TTC549 (cell line): ENCODE data around the gene GSTT2.
"Not testable (repeated sequence)": the region's sequence is repeated elsewhere in the genome, so short reads cannot be mapped to it uniquely, and the experiment has no call there.

Source experiments
- FAIRE-seq: peaks from 2 replicates; lab custom pipeline; 2012; peaks lifted over from hg19 to GRCh38; lab: Jason Lieb, UNC

Gene GSTT2

DNA sequence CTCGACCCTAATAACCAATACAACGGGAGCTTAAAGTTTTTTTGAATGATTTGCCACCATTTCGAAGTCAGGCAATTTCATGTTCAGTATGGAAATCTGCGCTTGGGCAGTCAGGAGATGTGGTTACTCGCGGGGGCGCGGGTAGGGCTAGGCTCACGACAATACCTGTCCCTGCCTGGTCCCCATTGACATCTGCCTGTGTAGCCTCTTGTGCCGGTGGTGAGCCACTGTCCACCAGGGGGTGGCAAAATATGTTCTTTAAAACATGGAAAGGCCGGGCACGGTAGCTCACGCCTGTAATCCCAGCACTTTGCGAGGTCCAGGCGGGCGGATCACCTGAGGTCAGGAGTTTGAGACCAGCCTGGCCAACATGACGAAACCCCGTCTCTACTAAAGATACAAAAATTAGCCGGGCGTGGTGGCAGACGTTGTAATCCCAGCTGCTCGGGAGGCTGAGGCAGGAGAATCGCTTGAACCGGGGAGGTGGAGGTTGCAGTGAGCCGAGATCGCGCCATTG is 5.0 kb upstream of the GSTT2 start:
- not testable (repeated sequence) for FAIRE-seq

DNA sequence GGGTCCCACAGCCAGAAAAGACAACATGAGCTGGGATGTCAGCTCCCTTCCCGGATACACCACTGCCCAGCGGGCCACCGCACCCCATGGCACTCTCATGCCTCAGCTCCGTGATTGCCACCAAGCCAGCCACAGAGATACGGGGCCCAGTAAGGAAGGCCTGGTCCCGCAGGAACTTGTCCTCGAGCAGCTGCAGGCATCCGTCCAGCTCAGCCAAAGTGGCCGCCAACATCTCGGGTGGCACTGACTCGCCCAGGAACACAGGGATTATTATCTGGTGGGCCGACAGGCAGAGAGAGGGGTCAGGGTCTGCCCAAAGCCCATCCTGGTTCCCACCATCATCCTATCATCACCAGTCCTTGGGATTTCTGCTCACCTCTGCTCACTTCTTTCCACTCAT is 2.6 kb upstream of the GSTT2 start:
- not testable (repeated sequence) for FAIRE-seq

GRCh38 chr22:23980567-23980966 is 633 bp downstream of the GSTT2 start:
- FAIRE-seq = not testable (repeated sequence)

GRCh38 chr22:23984430-23984829 is 4.5 kb downstream of the GSTT2 start:
- FAIRE-seq = no peak

DNA sequence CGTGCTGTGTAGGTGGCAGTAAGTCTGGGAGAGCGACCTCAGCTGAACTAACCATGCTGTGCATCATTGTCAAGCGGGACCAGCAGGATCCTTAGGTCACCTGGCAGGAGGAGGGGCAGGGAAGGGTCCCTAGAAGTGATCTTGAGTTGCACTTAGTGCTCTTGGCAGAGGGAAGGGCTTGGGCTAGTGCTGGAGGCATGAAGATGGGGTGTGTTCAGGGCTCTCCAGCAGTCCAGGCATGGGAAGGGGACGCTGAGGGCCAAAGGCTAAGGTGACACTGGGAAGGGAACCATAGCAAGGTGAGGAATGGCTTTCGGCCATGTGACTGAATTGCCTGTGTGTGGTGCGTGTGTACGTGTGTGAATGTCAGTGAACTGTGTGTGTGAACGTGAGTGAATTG is 6.2 kb downstream of the GSTT2 start:
- not testable (repeated sequence) for FAIRE-seq

GRCh38 chr22:23986538-23987178 is 6.7 kb downstream of the GSTT2 start:
- FAIRE-seq = not testable (repeated sequence)

DNA sequence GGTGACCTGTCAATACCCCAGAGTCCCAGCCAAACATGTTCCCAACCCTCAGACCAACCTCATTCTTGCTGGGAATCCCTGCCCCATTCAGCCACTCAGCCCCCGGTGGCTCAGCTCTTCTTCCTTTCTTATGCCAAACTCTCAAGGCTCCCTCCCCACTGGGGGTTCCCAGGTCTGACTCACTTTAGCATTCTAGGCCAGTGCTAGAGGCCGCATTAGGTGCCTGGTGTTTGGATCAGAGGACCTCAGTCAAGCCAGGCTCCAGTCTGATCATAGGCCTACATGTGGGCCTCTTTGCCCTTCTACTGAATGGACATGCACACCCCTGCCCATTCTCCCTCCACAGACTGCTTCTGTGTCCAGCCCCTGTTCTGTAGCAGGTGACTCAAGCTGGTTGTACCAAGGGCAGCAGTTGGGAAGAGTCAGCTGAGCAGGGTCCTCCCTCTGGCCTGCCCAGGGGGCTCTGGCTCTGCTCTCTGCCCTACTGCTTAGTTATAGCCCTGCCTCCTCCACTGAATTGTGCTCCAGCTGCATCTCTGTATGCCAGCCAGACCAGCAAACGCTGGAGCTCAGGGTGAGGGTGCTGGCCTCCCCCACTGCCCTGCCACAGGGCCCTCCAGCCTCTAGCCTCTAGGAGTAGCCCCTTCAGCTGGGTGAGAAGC is 9.8 kb downstream of the GSTT2 start:
- FAIRE-seq = not testable (repeated sequence)

DNA sequence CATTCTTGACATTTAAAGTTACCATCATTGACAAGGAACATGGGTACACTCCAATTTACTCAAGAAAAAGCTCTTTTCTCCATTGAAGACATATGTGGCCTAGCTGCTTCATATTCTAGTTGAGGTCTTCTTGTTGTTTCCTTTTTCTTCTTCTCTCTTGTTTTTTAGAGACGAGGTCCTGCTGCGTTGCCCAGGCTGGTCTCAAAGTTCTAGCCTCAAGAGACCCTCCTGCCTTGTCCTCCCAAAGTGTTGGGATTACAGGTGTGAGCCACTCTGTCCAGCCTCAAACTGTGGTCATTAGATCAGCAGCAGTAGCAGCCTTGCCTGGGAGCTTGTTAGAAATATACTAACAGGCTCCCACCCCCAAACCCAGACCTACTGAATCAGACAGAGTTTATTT is 13.1 kb downstream of the GSTT2 start:
- FAIRE-seq = not testable (repeated sequence)

- not testable (repeated sequence) for FAIRE-seq
Measured at GRCh38 chr22:23993581-23994177, 13.7 kb downstream of the GSTT2 start.

- FAIRE-seq = no peak
Measured at GRCh38 chr22:23997092-23997491, 17.2 kb downstream of the GSTT2 start.

- not testable (repeated sequence) for FAIRE-seq
Measured at GRCh38 chr22:23999779-24000178, 19.8 kb downstream of the GSTT2 start.

DNA sequence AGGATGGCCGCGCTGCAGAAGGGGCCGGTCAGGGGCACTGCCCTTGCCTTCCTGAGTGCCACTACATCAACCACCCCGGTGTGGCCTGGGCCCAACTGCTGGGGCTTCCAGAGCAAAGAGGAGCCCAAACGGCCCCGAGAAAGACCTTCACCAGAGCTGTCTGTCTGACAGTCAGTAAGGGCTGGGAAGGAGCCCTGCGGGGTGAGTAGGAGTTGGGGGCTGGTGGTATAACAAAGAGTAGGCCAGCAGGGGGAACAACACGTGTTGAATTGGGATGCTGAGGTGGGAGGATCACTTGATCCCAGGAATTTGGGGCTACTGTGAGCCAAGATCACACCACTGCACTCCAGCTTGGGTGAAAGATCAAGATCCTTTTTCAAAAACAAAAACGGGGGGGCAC is 21.4 kb downstream of the GSTT2 start:
- no peak for FAIRE-seq

DNA sequence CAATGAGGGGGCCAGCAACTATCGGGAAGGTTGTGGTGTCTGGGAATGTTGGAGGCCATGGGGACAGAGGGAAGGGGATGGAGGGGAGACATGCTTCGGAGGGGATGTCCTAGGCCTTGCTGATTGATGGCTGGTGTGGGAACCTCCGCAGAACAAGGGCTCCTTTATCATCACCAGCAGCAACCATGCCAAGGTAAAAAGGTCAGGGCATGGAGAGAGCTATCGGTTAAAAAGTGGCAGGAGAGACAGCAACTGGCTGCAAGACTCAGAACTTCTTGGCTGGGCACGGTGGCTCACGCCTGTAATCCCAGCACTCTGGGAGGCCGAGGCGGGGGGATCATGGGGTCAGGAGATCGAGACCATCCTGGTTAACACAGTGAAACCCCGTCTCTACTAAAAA is 22.3 kb downstream of the GSTT2 start:
- FAIRE-seq = no peak

DNA sequence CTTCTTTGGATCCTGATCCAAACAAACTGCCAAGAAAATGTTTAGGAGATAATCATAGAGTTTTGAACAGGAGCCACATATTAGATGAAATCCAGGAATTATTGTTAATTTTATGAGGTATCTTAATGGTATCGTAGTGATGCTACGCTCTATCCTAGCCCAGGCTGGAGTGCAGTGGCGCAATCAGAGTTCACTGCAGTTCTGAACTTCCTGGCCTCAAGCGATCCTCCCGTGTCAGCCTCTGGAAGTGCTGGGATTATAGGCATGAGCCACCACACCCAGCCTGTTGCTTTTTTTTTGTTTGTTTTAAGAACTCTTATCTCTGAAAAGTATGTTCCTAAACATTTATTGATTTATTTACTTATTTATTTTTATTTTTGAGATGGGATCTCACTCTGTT is 22.9 kb downstream of the GSTT2 start:
- no peak for FAIRE-seq

DNA sequence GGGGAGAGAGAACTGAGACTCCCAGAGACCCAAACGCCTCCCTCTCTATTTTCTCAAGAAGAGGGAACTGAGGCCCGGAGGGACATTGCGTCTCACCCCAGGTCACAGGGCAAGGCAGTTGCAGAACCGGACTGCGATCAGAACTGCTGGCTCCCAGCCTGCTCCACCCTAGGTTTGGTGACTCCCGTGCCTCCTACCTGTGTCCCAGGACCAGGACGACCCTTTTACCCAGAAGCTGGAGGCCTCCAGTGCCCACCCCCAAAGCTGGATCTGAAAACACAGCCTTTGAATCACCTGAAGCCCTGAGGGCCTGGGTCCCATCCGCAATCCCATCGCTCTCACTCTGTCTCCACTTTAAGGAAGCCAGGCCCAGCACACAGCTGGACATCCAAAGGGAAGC is 24.0 kb downstream of the GSTT2 start:
- FAIRE-seq = no peak

- FAIRE-seq = no peak
Measured at GRCh38 chr22:24005201-24005600, 25.3 kb downstream of the GSTT2 start, which contains the start of gene GSTT4. TSS of gene GSTT4 (minus strand) at chr22:24005453. CDS start at chr22:24005356, 97 bp downstream.

- FAIRE-seq = no peak
Measured at GRCh38 chr22:24006207-24006913, 26.4 kb downstream of the GSTT2 start.

DNA sequence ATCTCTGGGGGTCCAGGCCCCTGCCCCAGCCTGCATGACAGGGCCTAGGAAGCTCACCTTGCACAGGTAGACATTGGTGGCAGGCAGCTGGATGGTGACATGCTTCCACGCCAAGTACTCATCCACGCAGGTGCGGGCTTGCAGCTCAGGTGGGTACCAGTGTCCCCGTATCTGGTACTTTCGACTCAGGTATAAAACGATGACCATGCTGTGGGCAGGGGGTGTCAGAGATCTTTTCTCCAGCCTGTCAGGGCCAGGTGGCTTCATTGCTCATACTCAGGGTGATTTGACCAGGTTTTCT is 26.9 kb downstream of the GSTT2 start:
- no peak for FAIRE-seq

DNA sequence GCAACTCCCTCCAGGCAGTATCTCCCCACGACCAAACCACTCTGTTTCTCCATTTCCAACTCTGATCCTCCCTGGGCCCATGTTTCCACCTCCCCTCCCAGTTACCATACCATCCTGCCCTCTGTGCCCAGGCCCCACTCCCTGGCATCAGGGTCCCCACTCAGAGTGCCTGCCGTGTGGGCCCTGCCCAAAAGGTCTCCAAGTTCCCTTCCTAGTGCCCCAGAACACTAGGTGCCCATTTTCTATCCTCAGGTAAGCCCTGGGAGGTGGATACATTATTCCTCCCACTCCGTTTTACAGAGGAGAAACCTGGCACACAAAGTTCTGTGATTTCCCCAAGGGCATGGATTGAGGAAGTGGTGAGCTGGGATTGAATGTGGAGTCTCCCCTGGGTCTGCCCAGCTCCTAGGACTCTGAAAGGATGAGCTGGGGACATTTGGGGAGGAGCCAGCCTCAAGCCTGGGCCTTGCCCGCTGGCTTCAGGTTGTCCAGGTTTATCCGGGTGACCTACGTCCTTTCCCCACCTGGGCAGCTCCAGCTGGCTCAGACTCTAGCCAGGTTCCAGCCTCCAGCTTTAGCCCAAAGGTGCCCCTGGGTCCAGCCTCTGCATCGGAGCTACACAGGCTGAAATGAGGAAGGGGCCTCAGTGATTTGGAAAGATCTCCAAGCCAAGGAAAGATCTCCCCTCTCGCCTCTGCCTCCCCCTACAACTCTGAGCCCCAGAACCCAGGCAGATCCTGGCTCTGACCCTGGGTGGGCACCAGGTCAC is 27.5 kb downstream of the GSTT2 start:
- FAIRE-seq = no peak

GRCh38 chr22:24008022-24008283 is 28.0 kb downstream of the GSTT2 start:
- FAIRE-seq = no peak

- FAIRE-seq = no peak
Measured at GRCh38 chr22:24008381-24009226, 28.7 kb downstream of the GSTT2 start.
